ENCODE measurements around the gene CYFIP1.

Gene CYFIP1

DNA sequence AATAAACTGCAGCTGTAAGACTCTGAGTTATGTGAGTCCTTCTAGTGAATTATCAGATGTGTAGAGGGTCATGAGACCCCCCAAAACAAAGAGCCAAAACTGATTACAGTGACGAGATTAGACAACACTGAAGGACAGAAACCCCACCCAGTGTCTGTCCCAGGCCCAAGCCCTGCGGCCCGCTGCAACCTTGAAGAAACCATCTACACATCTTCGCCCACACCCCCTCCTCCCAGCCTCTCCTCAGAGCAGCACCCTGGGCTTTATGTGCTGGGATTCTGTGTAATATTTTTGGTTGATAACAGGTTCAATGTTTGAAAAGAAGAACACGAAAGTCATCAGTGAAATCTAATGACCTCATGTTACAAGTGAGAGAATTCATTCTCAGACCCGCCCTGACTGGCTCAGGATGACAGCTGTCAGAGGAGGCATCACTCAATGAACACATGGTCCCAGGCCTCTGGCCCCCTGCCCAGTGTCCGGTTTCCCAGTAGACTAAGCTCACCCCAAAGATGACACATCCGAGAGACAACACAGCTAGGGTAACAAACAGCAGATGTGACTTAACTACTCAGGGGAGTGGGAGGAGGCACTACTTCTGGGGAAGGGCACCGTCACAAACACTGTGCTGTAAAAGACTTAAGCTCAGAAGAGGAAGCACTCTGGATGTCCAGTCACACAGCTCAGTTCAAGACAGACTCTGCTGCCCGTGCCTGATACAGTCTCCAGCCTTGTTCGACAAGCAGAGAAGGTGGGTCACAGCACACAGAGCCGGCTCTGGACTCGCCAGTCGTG, 92.8 kb downstream of the CYFIP1 start:
- DNase-seq: no peak

DNA sequence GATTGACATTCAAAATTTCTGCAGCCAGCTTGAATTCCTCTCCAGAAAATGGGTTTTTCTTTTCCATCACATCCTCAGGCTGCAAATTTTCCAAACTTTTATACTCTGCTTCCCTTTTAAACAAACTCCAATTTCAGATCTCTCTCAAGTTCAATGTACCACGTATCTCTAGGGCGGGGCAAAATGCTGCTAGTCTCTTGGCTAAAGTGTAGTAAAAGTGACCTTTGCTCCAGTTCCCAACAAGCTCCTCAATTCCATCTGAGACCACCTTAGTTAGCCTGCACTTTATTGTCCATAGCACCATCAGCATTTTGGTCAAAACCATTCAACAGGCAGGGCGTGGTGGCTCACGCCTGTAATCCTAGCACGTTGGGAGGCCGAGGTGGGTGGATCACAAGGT, 95.0 kb downstream of the CYFIP1 start:
- no peak for DNase-seq

DNA sequence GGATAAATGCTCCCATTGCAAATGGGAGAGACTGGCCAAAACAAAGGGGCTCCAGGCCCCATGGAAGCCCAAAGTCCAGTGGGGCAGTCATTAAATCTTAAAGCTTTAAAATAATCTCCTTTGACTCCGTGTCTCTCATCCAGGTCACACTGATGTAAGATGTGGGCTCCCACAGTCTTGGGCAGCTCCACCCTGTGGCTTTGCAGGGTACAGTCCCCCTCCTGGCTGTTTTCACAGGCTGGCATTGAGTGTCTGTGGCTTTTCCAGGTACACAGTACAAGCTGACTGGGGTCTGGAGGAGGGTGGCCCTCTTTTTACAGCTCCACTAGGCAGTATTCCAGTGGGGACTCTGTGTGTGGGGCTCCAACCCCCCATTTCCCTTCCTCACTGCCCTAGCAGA, 95.8 kb downstream of the CYFIP1 start:
- DNase-seq: peak in 1 of 5 donors; percentile 19

DNA sequence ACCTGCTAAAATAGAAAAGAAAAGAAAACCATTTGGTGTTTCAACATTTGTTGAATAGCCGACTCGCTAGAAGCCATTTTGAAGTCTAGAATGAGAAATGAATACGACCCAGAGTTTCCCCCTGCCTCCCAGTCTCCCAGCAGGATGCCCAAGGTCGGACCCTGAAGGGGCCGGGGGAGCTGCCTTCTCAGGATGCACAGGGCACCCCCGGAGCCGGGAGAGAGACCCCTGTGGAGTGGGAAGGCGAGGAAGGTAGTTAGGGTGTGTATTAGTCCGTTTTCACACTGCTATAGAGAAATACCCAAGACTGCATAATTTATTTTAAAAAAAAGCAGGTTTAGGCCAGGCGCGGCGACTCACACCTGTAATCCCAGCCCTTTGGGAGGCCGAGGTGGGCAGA, 97.0 kb downstream of the CYFIP1 start:
- no peak for DNase-seq

DNA sequence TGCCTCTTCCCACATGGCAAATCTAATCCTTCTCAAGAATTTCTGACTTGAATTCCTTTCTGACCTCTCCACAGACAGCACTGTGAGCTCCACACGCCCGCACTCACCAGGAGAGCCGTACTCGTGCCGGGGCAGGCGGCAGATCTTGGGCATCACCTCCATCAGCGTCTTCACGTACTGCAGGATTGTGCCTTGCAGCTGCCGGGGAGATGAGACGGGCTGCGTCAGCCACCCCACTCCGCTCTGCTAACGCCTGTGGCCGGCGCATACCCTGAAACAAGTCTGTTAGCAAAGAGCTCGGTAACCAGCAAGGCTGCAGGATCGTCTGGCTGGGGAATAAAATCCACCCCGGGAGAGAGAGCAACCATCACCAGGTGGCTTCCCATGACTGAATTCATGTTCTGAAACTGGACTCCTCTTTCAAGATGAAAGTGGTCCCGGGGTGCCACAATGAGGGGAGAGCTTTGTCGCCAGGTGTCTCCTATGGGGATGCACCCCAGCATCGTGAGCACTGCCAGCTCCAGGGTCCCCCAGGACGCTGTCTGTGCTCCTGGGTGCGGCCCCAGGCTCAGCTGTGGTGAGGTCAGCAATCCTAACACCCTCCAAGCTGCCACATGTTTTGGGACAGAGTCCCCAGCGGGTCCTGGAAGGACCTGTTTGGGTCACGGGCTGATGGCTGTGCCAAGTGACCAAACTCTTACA, 98.3 kb downstream of the CYFIP1 start:
- no peak for DNase-seq

DNA sequence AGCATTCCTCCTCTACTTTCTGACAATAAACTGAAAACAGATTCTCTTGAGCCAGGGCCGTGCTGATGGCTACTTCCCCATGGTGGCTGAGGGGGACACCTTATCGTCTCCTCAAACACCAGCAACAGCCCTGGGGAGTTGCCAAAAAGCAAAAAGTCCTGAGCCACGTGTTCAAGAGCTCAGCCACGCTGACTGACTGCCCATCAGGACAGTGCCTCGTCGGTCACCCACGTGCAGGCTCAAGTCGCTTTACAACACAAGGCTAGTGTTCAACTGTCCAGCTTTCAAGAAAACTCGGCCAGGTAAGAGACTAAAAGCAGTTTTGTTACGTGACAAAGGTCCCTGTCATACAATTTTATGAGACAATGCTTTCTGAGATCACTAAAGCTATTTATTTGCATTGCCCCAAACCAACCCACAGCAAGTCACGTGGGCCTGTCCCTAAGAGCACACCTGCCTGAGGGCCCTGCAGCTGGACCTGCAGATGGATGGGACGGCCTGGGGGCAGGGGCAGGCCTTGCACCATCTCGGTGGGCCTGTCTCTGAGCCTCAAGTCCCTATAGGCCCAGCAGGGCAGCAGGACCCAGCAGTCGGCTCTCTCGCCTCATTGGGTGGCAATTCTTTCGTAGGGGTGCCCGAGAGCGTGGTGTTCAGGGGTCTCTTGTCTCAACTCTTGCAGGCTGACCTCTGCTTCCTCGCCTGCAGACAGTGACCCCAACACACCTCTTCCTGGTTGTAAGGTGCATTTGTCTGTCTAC, 99.0 kb downstream of the CYFIP1 start:
- DNase-seq: no peak

DNA sequence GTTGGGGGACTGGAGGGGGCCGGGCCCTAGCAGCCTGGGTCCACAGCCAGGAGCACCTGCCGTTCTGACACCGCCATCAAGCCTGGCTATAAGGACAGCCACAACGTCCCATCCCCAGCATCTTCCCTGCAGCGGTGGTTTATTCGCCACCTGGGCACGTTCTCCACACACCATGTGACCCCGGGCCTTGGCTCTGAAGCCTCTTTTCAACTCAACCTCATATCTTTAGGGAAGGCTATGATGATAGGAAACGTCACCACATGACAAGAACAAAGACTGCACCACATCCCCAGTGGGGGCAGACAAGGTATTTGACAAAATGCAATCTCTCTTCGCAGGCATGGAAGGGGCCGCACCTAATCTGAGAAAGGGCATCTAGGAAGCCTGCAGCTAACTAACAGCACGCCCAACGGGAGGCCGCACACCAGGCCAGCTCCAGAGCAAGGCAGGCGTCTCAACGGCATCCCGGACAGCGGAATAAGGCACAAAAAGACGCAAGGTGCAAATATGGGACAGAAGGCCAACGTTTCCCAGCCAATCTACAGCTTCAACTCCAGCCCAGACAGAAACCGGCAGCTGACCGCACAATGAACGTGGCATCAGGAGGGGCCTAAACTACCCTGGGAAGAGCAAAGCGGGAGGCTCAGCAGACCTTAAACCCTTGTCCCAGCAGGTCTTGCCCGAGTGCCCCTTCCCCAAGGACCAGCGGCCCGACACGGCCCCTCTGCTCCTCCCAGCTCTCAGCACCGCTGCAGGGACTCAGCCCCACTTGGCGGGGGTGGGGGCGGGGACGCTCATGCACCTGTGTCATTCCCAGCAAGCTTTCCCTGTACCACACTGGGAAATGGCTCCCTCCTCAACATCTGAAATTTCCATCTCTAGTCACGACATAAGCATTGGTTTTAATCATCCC, 99.8 kb downstream of the CYFIP1 start:
- DNase-seq: no peak

DNA sequence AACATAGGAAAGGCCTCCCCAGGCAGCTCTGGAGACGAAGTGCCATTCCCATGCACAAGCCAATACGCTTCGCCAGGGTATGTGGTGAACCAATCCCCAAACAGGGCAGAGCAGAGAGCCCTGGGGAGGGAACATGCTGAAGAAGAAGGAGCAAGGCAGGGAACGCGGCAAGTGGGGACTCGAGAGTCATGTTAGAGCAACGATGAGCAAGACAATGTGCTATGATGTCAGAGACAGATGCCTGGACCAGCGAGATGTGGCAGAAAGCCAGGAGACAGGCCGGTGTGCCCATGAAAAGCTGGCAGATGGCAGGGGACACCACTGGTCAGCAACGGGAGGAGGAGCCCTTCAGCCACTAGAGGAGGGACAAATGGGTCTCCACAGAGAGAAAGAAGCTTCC, 102.1 kb downstream of the CYFIP1 start:
- DNase-seq: no peak

DNA sequence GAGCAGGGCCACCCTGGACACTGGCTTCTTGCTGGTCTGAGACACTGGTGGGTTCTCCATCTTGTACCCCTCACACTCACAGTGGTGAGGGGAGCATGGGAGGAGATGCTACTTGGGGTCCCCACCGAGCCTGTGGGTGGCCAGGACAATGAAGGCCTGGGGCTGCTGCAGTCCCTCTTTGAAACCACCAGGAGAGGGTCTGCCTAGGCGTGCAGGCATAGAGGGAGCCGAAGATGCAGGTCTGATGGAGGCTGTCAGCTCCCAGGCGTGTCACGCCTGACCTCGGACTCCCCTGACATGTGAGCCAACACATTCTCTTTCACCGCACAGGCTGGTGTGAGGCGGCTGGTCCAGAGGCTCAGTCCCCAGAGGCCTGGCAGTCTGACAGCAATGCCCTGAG, 102.6 kb downstream of the CYFIP1 start:
- DNase-seq: no peak

DNA sequence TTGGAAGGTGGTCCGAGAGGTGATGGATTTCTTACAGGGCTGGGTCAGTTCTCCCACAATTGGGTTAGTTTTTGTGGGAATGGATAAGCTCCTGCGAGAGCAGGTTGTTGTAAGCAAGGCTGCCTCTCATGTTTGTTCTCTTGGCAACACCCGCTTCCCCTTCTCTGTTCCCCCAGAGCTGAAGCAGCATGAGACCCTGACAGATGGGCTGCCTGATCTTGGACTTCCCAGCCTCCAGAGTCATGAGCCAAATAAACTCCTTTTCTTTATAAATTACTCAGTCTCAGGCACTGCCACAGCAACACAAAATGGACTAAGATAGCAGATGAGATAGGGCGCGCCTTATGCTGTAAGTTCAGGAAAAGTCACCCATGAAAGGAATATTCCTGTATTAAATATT, 103.1 kb downstream of the CYFIP1 start:
- DNase-seq: no peak

DNA sequence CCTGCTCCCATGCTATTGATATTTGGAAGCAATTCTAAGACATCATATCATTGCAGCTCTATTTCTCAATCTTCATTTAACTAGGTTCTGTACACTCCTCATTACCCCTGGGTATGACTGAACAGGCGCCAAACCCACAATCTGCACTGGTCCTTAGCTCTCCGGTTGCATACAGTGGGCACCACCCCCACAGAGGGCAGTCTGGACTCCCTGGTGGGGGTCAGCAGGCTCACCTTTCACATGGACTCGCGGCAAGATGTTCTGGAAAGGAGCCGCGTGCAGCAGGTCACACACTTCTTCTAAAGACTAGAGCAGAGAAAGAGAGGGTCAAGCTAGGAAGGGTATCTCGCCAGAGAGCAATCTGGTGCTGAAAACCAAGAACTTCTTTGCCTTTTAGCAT, 105.2 kb downstream of the CYFIP1 start:
- no peak for DNase-seq

DNA sequence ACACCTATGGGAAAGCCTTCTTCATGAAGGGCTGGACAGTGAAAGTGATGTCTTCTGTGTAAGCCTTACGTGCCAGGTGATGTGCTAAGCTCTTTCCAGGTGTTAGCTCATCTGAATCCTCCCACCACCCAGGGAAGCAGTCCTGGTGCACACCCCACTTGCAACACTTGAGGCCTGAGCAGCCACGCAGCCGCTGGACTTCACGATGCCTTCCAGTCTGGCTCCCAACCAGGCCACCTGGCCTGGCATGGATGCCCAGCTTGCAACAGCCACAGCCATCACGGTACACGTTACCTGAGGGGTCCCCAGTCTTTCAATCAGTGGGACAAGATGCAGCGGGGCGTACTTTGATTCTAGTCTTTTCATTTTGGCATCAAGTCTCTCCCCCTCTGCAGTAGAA, 105.9 kb downstream of the CYFIP1 start:
- DNase-seq: no peak

DNA sequence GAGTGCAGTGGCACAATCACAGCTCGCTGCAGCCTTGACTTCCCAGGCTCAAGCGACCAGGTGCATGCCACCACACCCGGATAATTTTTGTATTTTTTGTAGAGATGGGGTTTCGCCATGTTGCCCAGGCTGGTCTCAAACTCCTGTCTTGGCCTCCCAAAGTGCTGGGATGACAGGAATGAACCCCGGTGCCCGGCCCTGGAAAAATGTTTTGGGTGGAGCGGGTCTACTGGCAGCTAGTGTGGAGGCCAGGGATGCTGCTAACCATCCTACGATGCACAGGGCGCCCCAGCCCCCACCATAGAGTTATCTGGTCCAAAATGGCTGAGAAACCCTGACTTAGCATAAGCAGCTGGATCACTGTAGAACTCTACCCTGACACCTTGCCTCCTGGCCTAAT, 106.3 kb downstream of the CYFIP1 start:
- DNase-seq: no peak

DNA sequence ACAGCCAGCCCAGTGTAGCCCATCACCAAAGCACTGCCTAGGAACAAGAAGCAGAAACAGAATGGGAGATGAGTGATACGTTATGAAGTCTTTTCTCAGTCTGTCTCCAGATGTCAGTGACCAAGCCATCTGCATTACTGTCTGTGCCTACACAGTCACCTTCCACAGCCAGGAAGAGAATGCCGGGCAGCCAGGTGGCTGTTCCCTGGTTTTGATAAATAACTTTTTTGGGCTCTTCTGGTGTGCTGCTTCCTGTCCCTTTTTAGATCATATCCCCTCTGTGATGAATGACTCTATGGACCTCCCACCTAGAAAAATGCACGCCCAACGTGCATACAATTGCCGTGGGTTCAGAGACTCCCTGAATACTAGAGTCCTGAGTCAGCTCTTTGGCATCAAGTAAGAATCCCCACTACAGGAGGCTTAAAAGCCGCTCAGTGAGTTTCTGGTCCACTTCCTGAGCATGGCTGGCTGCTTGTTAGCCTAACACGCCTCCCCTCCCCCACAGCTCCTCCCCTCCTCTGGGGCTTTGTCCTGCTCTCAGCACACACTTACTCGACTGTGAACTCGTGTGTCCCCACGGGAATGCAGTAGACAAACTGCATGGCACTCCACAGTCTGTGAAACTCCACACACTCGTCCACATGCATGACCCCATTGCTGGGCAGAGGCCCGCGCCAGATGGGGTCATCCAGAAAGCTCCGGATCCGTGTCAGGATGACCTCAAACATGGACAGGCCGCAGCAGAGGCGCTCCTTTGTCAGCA, 107.0 kb downstream of the CYFIP1 start:
- DNase-seq: no peak

DNA sequence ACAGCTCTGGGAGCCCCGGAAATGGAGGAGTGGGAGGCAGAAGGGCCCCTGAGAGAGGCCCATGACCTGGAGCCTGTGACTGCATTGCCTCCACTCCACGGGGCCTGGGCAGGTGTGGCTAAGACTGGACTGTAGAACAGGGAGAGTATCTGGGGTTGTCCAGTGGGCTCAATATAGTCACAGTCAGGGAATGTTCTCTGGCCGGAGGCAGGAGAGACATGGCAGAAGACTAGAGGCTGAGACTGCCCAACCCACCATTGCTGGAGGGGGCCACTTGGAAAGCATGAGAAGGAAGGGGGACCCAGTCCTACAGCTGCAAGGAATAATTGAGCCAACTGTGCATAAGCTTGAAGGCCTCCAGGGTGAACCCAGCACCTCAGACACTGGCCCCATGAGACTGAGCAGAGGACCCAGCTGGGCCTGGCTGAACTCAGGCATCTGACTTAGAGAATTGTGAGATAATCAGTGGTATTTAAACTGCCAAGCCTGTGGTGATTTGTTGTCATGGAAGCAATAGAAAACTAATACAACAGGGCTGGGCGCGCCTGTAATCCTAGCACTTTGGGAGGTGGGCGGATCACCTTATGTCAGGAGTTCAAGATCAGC, 108.6 kb downstream of the CYFIP1 start:
- no peak for DNase-seq

DNA sequence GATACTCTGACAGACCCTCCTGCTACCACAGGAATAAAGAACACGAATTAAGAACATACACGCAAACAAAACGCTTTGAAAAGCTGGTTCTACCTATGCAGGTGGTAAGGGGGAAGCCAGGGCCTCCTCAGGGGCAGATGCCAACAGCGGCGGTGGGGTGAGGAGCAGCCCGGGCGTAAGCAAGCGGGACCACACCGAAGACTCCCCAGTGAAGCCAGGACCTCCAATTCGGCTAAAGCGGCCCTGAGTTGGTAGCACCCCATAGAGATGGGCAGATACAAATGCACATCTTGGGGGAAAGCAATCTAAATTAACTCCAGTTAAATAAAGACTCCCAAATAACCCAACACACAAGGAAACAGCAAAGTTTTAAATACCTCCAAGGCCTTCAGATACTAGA, 109.3 kb downstream of the CYFIP1 start:
- no peak for DNase-seq

DNA sequence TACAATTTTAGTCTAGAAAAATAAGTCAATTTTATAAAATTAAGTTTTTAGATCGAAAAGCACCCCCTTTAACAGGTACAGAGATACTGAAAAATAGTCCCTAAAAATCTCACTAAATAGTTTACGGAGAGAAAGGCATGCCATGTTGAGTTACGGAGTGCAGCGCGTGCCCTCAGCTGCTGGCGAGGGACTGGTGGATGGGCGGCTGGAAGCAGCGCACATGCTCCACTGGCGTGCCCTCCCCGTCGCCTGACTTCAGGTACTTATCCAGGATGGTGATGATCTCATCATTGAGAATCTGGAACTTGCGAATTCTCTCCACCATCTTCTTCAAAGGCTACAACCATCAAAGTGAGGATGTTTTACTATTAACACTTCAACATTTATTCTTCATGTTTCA, 110.3 kb downstream of the CYFIP1 start:
- no peak for DNase-seq

DNA sequence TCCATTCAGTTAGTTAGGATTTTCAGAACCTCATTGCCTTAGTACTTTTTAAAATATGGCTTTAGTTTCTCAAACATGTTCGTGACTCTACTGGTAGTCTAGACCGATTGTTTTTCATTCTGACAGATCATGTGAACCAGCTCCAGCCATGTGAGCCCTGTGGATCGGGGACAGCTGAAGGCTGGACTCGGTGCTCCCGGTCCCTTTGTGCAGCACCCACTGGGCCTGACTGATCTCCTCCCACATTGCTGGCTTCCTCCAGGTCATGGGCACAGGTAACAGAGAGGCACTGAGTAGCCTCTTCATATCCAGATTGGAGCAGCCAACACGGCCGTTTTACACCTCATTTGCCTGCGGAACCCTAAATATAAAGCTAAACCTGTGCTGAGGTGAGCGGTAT, 111.2 kb downstream of the CYFIP1 start:
- DNase-seq: no peak

DNA sequence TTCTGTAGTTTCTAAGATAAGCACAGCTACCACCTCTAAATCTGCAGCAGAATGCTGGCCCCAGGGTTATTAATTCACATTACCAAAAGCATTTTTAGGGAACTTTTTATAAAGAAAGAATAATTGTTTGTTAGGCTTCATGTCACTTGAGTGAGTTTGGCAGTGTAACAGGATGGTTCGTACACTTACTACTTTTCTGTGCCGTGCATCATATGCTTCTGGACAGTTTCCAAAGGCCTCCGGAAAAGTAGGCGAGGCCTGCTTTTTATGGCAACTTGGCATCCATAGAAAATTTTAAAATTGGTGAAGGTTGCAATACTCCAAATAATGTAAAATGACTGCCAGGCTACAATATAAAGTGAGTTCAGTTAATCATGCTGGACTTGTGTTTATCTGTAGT, 111.7 kb downstream of the CYFIP1 start:
- DNase-seq: no peak

DNA sequence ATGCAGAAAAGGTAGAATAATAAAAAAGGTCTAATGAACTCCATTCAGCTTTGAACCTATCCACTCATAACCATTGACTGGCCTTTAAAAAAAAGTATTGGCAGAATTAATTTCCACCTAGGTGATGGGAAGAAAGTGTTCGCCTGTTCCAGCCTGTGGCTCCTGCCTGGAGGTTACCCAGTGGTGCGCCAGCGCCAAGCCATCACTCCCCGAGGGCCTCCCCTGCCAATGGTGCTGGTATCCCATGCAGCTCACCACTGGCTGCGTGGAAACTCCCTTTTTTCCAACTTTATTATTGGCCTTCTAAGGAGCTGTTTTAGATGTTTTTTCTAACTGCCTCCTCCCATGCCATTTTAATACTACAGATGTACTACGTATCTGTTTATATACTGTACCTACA, 112.3 kb downstream of the CYFIP1 start:
- DNase-seq: no peak

DNA sequence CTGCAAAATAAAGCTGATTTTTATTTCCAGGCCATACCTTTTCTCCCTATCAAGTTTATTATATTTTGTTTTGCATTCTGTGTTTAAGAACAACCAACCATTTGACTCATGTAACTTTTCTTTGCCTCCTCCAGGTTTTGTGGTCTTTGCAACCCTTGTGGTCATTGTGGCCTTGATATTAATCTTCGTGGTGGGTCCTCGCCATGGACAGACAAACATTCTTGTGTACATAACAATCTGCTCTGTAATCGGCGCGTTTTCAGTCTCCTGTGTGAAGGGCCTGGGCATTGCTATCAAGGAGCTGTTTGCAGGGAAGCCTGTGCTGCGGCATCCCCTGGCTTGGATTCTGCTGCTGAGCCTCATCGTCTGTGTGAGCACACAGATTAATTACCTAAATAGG, 114.1 kb downstream of the CYFIP1 start:
- DNase-seq: no peak

DNA sequence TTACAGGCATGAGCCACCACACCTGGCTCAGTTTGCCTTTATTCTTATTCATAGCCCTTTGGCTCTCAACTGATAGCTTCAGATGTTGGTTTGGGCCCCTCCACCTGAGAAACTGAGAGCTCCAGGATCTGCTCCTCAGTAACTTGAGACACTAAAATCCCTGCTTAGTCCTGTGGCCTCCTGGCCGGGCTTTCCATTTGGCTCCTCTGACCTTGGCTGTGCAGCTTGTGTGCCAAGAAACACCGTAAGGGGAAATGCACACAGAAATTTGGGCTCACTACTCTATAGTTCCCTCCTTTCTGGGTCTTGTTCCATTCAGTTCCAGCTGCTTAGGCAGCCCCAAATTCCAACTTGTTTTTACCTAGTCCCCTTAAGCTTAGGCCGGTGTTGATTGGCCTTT, 116.8 kb downstream of the CYFIP1 start:
- DNase-seq: no peak
